Left ventricle myocardium inferior (tissue), 1 donor: ENCODE data around the gene ADAM15. TPM values are rescaled to one million over a fixed set of nuclear protein-coding genes. Genes with fewer than 3 reads are reported as not detected.

Experiments
- DNase-seq: peaks from one replicate; pipeline ENCODE4 v3.0.0-alpha.2; 2020
- H3K27ac ChIP-seq: fragments of 200-600 bp; replicated peaks from 2 replicates; pipeline ENCODE4 v1.8.0; 2021
- H3K27me3 ChIP-seq: fragments of 200-600 bp; 2 replicates; pipeline ENCODE4 v1.8.0; 2021; ENCODE audit warnings: low read depth
- H3K36me3 ChIP-seq: fragments of 200-600 bp; 2 replicates; pipeline ENCODE4 v1.8.0; 2021
- H3K4me1 ChIP-seq: fragments of 200-600 bp; 2 replicates; pipeline ENCODE4 v1.8.0; 2021
- H3K4me3 ChIP-seq: fragments of 200-600 bp; 2 replicates; pipeline ENCODE4 v1.8.0; 2021; ENCODE audit warnings: mild to moderate bottlenecking, moderate library complexity
- H3K9me3 ChIP-seq: fragments of 200-600 bp; replicated peaks from 2 replicates; pipeline ENCODE4 v1.8.0; 2021
- CTCF ChIP-seq: fragments of 200-600 bp; IDR thresholded peaks from 2 replicates; pipeline ENCODE4 v1.8.0; 2021; ENCODE audit warnings: antibody characterized with exemption, mild to moderate bottlenecking, borderline replicate concordance
- intact Hi-C: fragments of 100-400 bp; cut with micrococcal nuclease; formaldehyde crosslinking; loops from one replicate; pipeline ENCODE4 v1.11.0; 2022
- total RNA-seq: library from RNA; stranded (reverse); fragmentation: NEBNext Ultra II Directional; extraction: Animal tissue kit (Norgen Biotek cat#: 25700); gene quantifications from one replicate; pipeline ENCODE4 v1.2.1, GENCODE V29; 2021
- donor health status: DM: no; HTN: yes; CAD: no; lungs with severe emphysema.

Gene ADAM15
- total RNA-seq, 1 donor from 2014 or later = 82.1 TPM

- Histone ChIP-seq H3K4me3 (peak overlapping the region; percentile 45), H3K36me3 (no peaks in the 10 kb centered on the region), H3K4me1 (peaks cover 96% of the 10 kb centered on the region), H3K27ac (peak overlapping the region; percentile 95), H3K9me3 (no peaks in the 10 kb centered on the region), H3K27me3 (no peaks in the 10 kb centered on the region)
- DNase-seq = peak; percentile 73
- intact Hi-C loops = no loop called here
- TF ChIP-seq CTCF = no peak
Observed at GRCh38 chr1:155007251-155007828, 43.8 kb upstream of the ADAM15 start.

GRCh38 chr1:155008015-155008941, 42.8 kb upstream of the ADAM15 start:
- peak overlapping the region; percentile 45 for H3K4me3 ChIP-seq
- no peak for TF ChIP-seq CTCF
- H3K27ac ChIP-seq = peak overlapping the region; percentile 95
- peak; percentile 49 for DNase-seq
- H3K4me1 ChIP-seq = peaks cover 98% of the 10 kb centered on the region
- H3K27me3 ChIP-seq = no peaks in the 10 kb centered on the region
- H3K9me3 ChIP-seq = no peaks in the 10 kb centered on the region
- intact Hi-C loops = no loop called here
- H3K36me3 ChIP-seq = no peaks in the 10 kb centered on the region

GRCh38 chr1:155009221-155009711, 41.9 kb upstream of the ADAM15 start:
- H3K4me1 ChIP-seq = peaks cover 96% of the 10 kb centered on the region
- H3K36me3 ChIP-seq = peaks cover 4% of the 10 kb centered on the region
- no peak for TF ChIP-seq CTCF
- intact Hi-C loops = no loop called here
- H3K27ac ChIP-seq = peak overlapping the region; percentile 95
- H3K9me3 ChIP-seq = no peaks in the 10 kb centered on the region
- no peak for DNase-seq
- H3K27me3 ChIP-seq = no peaks in the 10 kb centered on the region
- H3K4me3 ChIP-seq = peak overlapping the region; percentile 45

- peak overlapping the region; percentile 95 for H3K27ac ChIP-seq
- intact Hi-C loops = no loop called here
- no peaks in the 10 kb centered on the region for H3K9me3 ChIP-seq
- peak overlapping the region; percentile 45 for H3K4me3 ChIP-seq
- no peaks in the 10 kb centered on the region for H3K27me3 ChIP-seq
- no peak for TF ChIP-seq CTCF
- H3K4me1 ChIP-seq = peaks cover 92% of the 10 kb centered on the region
- H3K36me3 ChIP-seq = peaks cover 9% of the 10 kb centered on the region
- no peak for DNase-seq
Observed at GRCh38 chr1:155009742-155010141, 41.4 kb upstream of the ADAM15 start.

- Histone ChIP-seq H3K9me3 (no peaks in the 10 kb centered on the region), H3K27ac (peak overlapping the region; percentile 95), H3K4me3 (peak overlapping the region; percentile 45), H3K27me3 (no peaks in the 10 kb centered on the region), H3K36me3 (peaks cover 15% of the 10 kb centered on the region), H3K4me1 (peaks cover 85% of the 10 kb centered on the region)
- no peak for TF ChIP-seq CTCF
- DNase-seq = no peak
- intact Hi-C loops = no loop called here
Observed at GRCh38 chr1:155010211-155010918, 40.8 kb upstream of the ADAM15 start.
